Measurements from ENCODE around the gene MMP24OS.
"Not testable (repeated sequence)": the region's sequence is repeated elsewhere in the genome, so short reads cannot be mapped to it uniquely, and the experiment has no call there.

Gene MMP24OS

GRCh38 chr20:35277531-35278395 lies at the start of gene MMP24OS:
MMP24OS (minus strand) TSS chr20:35278122; CDS start chr20:35277929, 193 bp downstream.
- DNase-seq (ENCODE audit: low read depth in 2 of 2) = peak; percentile 69 to 78

GRCh38 chr20:35327074-35327976 lies 49.4 kb upstream of the MMP24OS start:
- DNase-seq (ENCODE audit: low read depth in 2 of 2) = no peak

GRCh38 chr20:35326740-35327073 lies 48.8 kb upstream of the MMP24OS start:
- DNase-seq (ENCODE audit: low read depth in 2 of 2) = no peak

- no peak for DNase-seq (ENCODE audit: low read depth in 2 of 2)
Observed at GRCh38 chr20:35326021-35326739, 48.3 kb upstream of the MMP24OS start.

GRCh38 chr20:35325401-35325800 lies 47.5 kb upstream of the MMP24OS start:
- DNase-seq (ENCODE audit: low read depth in 2 of 2) = no peak

GRCh38 chr20:35320396-35321126 lies 42.6 kb upstream of the MMP24OS start:
- no peak for DNase-seq (ENCODE audit: low read depth in 2 of 2)

GRCh38 chr20:35319871-35320197 lies 41.9 kb upstream of the MMP24OS start:
- no peak for DNase-seq (ENCODE audit: low read depth in 2 of 2)

GRCh38 chr20:35319192-35319870 lies 41.4 kb upstream of the MMP24OS start:
- DNase-seq (ENCODE audit: low read depth in 2 of 2) = no peak

GRCh38 chr20:35318502-35319157 lies 40.7 kb upstream of the MMP24OS start:
- DNase-seq (ENCODE audit: low read depth in 2 of 2) = no peak

- DNase-seq (ENCODE audit: low read depth in 2 of 2) = no peak
Observed at GRCh38 chr20:35317416-35318210, 39.7 kb upstream of the MMP24OS start.

- no peak for DNase-seq (ENCODE audit: low read depth in 2 of 2)
Observed at GRCh38 chr20:35316086-35316485, 38.2 kb upstream of the MMP24OS start.

GRCh38 chr20:35315632-35316020 lies 37.7 kb upstream of the MMP24OS start:
- not testable (repeated sequence) for DNase-seq (ENCODE audit: low read depth in 2 of 2)

- DNase-seq (ENCODE audit: low read depth in 2 of 2) = no peak
Observed at GRCh38 chr20:35314816-35315631, 37.1 kb upstream of the MMP24OS start.

GRCh38 chr20:35312318-35312717 lies 34.4 kb upstream of the MMP24OS start:
- DNase-seq (ENCODE audit: low read depth in 2 of 2) = no peak

- no peak for DNase-seq (ENCODE audit: low read depth in 2 of 2)
Observed at GRCh38 chr20:35311822-35312221, 33.9 kb upstream of the MMP24OS start.

GRCh38 chr20:35311409-35311808 lies 33.5 kb upstream of the MMP24OS start:
- DNase-seq (ENCODE audit: low read depth in 2 of 2) = no peak

GRCh38 chr20:35307666-35308653 lies 30.0 kb upstream of the MMP24OS start:
- DNase-seq (ENCODE audit: low read depth in 2 of 2) = no peak
